B cell (primary cell): Measurements from ENCODE around the gene RDH8.

ENCODE experiments used
- CTCF ChIP-seq: fragments of 200-600 bp; IDR thresholded peaks from one replicate; pipeline ENCODE4 v1.8.0; 2022; ENCODE audit warnings: antibody characterized with exemption, mild to moderate bottlenecking
- EZH2 ChIP-seq: IDR thresholded peaks from 2 replicates; pipeline ENCODE4 v1.6.1; 2012; ENCODE audit warnings: borderline replicate concordance, low read depth, mild to moderate bottlenecking, moderate library complexity, low read length; ENCODE audit not compliant: insufficient read depth, poor library complexity, severe bottlenecking

GRCh38 chr19:10045371-10045770 lies 32.1 kb downstream of the RDH8 start:
- TF ChIP-seq CTCF, result no peak
- TF ChIP-seq EZH2, result no peak
